ENCODE results near the gene CTRL. TPM values are rescaled to one million over a fixed set of nuclear protein-coding genes. Genes with fewer than 3 reads are reported as not detected.

The CTRL gene
- total RNA-seq, 2 donors from 2014 or later = 0.64 to 2.2 TPM

DNA sequence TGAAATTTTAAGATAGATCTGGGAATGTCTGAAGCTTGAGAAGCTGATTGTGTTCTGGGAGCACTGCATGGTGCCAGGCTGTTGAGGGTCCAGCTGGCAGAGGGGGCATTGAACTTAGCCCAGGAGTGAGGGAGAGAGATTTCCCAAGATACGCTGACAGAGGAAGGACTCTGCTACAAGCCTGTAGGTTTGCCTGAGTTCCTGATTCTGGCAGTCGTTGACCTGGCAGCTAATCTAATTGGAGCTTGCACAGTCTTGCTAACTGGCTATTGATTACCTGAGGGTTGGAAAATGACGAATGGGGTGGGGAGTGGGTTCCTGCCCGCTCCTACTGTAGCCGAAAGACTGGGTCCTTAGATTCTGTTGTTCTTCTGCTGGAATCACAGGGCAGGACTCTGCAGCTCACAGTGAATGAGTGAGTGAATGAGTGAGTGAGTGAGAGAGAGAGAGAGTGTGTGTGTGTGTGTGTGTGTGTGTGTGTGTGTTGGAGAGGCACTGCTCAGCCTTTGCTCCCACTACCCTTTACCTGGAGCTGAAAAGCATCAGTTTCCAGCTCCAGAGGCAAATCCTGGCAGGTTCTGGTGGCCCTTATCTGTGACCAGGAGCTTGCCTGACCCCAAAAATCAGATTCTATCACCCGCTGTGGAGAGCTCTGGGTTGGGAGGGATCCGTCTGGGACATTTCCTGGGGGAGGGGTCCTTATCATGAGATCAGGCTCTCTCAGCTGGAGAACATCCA, 16.7 kb downstream of the CTRL start:
- intact Hi-C loops (cut with DNase I) = no loop called here
- H3K27me3 ChIP-seq = no peaks in the 10 kb centered on the region
- TF ChIP-seq, protein P1, sequence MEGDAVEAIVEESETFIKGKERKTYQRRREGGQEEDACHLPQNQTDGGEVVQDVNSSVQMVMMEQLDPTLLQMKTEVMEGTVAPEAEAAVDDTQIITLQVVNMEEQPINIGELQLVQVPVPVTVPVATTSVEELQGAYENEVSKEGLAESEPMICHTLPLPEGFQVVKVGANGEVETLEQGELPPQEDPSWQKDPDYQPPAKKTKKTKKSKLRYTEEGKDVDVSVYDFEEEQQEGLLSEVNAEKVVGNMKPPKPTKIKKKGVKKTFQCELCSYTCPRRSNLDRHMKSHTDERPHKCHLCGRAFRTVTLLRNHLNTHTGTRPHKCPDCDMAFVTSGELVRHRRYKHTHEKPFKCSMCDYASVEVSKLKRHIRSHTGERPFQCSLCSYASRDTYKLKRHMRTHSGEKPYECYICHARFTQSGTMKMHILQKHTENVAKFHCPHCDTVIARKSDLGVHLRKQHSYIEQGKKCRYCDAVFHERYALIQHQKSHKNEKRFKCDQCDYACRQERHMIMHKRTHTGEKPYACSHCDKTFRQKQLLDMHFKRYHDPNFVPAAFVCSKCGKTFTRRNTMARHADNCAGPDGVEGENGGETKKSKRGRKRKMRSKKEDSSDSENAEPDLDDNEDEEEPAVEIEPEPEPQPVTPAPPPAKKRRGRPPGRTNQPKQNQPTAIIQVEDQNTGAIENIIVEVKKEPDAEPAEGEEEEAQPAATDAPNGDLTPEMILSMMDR (IDR thresholded peaks at IDR 0.05) = no peak
- no peak overlapping the region for H3K27ac ChIP-seq
- H3K4me3 ChIP-seq = no peak overlapping the region
- H3K9me3 ChIP-seq = no peaks in the 10 kb centered on the region
- no peak overlapping the region for H3K9ac ChIP-seq (ENCODE audit: low read depth in 2 of 2, low read length in 2 of 2)
- DNase-seq = no peak
- no peaks in the 10 kb centered on the region for H3K4me1 ChIP-seq
- H3K36me3 ChIP-seq = peaks cover 5% of the 10 kb centered on the region

DNA sequence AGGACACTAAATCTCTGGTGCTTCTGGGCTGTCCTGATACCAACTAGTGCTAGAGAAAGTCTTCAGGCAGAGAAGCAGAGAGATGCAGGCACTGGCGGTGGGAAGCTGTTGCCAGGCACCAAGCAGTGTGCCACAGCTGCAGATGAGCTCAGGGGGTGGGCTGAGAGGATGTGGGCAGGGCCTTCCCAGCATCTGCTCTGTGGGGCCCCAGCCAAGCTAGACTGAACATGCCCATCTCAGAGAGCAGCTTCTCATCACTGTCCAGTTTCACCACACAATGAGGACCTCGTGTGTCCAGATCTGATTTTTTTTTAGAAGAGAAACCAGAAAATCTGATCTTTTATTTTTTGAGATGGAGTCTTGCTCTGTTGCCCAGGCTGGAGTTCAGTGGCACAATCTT, 21.5 kb downstream of the CTRL start:
- Histone ChIP-seq H3K27me3 (no peaks in the 10 kb centered on the region), H3K36me3 (peaks cover 5% of the 10 kb centered on the region), H3K4me3 (no peak overlapping the region), H3K9me3 (no peaks in the 10 kb centered on the region), H3K27ac (no peak overlapping the region), H3K9ac (ENCODE audit: low read depth in 2 of 2, low read length in 2 of 2) (no peak overlapping the region), H3K4me1 (no peaks in the 10 kb centered on the region)
- DNase-seq = no peak
- TF ChIP-seq, protein P1 (IDR thresholded peaks at IDR 0.05) = no peak
- intact Hi-C loops (cut with DNase I) = no loop called here

DNA sequence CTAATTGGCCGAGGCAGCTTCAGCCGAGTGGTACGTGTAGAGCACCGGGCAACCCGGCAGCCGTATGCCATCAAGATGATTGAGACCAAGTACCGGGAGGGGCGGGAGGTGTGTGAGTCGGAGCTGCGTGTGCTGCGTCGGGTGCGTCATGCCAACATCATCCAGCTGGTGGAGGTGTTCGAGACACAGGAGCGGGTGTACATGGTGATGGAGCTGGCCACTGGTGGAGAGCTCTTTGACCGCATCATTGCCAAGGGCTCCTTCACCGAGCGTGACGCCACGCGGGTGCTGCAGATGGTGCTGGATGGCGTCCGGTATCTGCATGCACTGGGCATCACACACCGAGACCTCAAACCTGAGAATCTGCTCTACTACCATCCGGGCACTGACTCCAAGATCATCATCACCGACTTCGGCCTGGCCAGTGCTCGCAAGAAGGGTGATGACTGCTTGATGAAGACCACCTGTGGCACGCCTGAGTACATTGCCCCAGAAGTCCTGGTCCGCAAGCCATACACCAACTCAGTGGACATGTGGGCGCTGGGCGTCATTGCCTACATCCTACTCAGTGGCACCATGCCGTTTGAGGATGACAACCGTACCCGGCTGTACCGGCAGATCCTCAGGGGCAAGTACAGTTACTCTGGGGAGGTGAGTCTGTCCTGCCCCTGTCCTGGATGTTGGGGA, 22.5 kb downstream of the CTRL start:
- Histone ChIP-seq H3K4me1 (no peaks in the 10 kb centered on the region), H3K27me3 (no peaks in the 10 kb centered on the region), H3K36me3 (peaks cover 5% of the 10 kb centered on the region), H3K4me3 (no peak overlapping the region), H3K9me3 (no peaks in the 10 kb centered on the region), H3K9ac (ENCODE audit: low read depth in 2 of 2, low read length in 2 of 2) (no peak overlapping the region), H3K27ac (no peak overlapping the region)
- no peak for DNase-seq
- intact Hi-C loops (cut with DNase I) = no loop called here
- TF ChIP-seq, protein P1 (IDR thresholded peaks at IDR 0.05) = no peak

DNA sequence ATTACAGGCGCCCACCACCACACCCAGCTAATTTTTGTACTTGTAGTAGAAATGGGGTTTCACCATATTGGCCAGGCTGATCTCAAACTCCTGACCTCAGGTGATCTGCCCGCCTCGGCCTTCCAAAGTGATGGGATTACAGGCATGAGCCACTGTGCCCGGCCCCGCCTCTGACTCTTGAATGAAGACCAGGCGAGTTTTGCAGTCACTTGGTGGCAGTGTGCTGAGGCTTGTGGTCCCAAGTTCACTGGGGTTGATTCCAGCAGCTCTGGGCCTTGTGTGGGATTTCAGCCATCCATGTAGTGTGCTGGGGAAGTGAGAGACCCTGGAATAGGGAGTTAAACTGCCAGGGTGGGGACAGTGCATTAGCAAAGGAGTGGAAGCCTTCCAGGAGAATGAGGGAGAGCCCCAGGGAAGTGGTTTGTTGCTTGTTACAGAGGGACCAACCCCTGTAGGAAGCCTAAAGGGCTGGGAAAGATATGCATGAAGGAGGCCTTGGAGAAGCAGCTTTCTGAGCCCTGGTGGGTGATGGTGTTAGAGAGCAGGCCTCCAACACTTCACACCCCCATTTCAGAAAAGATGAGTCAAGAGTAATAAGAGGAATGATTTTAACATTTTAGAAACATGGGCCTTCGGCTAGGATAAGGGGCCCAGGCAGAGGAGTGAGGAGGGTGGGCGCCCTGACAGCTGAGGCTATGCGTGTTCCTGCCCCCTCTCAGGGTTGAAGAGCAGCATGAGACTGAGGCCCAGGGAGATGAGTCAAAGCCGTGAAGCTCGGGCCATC, 24.1 kb downstream of the CTRL start:
- intact Hi-C loops (cut with DNase I) = no loop called here
- Histone ChIP-seq H3K4me1 (no peaks in the 10 kb centered on the region), H3K9me3 (no peaks in the 10 kb centered on the region), H3K27ac (no peak overlapping the region), H3K9ac (ENCODE audit: low read depth in 2 of 2, low read length in 2 of 2) (no peak overlapping the region), H3K36me3 (peaks cover 5% of the 10 kb centered on the region), H3K27me3 (no peaks in the 10 kb centered on the region), H3K4me3 (no peak overlapping the region)
- DNase-seq = no peak
- TF ChIP-seq, protein P1 (IDR thresholded peaks at IDR 0.05) = no peak

DNA sequence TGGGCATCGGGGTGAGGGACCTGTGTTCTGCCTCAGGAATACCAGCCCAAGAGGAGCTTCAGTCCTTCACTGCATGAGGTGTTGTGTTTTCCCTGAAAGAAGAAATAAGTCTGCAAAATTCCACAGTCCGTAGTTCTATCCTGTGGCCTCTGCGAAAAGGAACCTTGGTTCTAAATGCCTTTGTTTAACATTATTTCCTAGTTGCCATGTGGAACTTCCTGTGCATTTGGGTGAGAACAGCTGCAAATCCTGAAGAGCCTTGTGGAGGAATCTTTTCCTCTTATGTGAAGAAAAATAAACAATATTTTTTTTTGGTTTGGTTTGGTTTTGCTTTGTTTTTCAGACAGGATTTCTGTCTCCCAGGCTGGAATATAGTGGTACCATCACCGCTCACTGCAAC, 28.8 kb downstream of the CTRL start:
- TF ChIP-seq, protein P1 (IDR thresholded peaks at IDR 0.05) = no peak
- no peak overlapping the region for H3K27ac ChIP-seq
- H3K9me3 ChIP-seq = no peaks in the 10 kb centered on the region
- H3K4me3 ChIP-seq = no peak overlapping the region
- no peaks in the 10 kb centered on the region for H3K27me3 ChIP-seq
- H3K4me1 ChIP-seq = no peaks in the 10 kb centered on the region
- DNase-seq = no peak
- no peaks in the 10 kb centered on the region for H3K36me3 ChIP-seq
- intact Hi-C loops (cut with DNase I) = no loop called here
- no peak overlapping the region for H3K9ac ChIP-seq (ENCODE audit: low read depth in 2 of 2, low read length in 2 of 2)

Measured in colonic mucosa (tissue), 4 donors.